GM18858 (cell line): ENCODE results near the gene CPSF3.
A peak's percentile ranks its signal among the peaks of the same experiment; 100 is the strongest.

Experiments
- ATAC-seq: cut with Tn5 transposase; IDR thresholded peaks from one replicate; pipeline ENCODE4 v1.9.1; 2021; ENCODE audit not compliant: unreplicated experiment

CPSF3 gene

DNA sequence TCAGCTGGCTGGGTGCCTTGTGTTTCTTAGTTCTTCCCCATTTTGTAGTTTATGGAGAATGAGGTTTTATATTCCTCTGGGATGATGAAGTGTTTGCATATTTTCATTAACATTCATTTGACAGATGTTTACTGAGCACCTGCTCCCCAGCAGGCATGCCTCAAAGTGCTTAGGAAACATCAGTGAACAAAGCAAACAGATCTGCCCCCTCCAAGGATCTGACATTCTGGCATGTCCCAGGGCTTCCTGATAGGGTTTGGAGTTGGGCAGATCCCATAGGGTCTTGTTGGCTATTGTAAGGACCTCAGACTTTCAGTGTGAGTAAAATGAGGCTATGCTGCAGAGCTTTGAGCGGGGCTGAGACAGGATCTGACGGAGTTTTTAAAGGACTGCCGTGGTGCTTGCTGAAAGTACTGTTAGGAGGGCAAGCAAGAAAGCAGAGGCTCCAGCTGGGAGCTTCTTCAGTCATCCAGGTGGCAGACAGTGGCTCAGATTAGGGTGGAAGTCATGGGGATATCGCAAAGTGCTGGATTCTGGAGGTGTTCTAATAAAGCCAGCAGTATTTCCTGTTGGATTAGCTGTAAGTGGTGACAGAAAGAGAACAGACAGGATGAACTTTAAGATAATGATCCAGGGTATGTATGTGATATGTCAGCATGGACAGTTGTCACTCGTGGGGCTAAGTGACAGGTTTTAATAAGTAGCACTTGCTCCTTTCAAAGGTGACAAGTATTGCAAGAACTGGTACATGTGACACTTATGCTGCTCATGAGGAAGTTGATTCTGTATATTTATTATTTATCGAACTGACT, 39.6 kb downstream of the CPSF3 start:
- no peak for ATAC-seq

DNA sequence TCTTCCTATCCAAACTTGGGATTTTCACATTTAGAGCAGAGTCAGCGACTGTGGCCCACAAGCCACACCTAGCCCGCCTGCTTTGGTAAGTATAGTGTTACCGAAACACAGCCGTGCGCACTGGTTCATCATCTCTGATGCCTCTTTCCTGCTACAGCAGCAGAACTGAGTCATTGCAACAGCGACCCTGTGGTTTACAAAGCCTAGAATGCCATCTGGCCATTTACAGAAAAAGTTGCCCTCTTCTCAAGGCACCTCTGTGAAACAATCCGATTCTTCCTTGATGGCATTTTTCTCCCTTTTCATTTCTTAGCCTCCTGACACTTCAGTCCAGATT, 40.2 kb downstream of the CPSF3 start:
- no peak for ATAC-seq

DNA sequence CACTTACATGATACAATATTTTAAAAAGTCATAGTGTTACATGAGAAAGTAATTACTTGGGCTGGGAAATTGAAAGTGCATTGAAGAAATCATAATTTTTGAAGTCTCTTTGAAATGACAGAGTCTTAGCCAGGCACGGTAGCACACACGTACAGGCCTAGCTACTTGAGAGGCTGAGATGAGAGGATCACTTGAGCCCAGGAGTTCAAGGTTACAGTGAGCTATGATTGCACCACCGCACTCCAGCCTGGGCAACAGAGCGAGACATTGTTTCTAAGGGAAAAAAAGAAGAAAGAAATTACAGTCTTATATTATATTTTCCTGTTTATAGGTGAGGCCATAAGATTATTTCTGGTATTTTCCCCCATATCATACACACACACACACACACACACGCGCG, 41.7 kb downstream of the CPSF3 start:
- no peak for ATAC-seq

DNA sequence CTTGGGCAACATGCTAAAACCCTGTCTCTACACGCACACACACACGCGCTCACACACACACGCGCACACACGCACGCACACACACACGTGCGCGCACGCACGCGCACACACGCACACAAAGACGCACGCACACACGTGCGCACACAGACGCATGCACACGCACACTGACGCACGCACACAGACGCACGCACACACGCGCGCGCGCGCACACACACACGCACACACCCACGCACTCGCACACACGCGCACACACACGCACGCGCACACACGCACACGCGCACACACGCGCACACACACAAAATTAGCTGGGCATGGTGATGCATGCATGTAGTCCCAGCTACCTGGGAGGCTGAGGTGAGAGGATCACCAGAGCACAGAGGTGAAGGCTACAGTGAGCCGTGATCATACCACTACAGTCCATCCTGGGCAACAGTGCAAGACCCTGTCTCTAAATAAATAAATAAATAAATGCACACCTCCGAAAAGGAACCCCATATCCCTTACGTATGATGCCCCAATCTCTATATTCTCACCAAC, 42.8 kb downstream of the CPSF3 start:
- ATAC-seq: no peak

DNA sequence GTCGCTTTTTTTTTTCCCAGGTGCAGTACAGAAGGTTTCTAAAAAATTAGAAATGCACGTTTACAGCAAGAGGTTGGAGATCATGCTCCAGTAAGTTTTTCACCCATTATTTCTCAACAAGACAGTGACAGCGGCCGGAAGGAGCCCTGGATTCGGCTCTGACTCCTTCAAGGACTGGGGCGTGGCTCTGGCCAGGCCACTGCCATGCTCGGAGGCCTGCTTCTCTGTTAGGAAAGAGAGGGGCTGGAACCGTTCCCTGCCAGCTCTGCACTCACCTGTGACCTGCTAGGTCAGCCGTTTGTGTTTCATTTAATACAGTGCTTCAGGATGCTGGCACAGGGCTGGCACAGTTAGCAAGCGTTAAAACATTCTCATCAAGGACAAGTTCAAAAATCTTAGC, 44.2 kb downstream of the CPSF3 start:
- ATAC-seq: no peak

DNA sequence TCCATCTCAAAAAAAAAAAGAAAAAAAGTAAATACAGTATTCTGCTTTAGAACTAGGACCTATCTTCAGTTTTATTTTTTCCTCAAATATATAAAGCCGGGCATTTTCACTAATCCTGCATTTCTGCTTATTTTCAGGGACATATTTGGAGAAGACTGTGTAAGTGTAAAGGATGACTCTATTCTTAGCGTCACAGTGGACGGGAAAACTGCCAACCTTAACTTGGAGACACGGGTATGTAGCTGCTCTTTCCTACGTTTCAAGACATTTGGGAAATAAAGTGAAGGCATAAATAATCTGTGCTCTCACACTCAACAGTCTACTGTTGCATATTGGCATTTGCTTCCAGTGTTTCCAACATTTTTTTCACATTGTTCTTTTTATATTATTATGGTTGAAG, 47.8 kb downstream of the CPSF3 start:
- ATAC-seq: no peak

DNA sequence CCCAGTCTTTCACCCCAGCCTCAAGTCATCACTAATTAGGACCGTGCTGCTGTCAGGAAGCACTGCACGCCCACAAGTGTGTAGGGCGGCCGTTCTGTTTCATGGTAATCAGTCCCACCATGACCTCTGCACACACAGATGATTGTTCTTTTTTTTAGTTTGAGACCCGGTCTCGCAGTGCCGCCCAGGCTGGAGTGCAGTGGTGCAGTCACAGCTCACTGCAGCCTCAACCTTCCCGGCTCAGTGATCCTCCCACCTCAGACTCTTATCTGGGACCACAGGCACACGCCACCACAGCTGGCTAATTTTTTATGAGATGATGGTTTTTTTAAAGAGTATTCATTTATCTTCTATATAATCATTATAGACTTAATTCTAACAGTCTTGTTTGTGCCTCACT, 49.1 kb downstream of the CPSF3 start:
- no peak for ATAC-seq

DNA sequence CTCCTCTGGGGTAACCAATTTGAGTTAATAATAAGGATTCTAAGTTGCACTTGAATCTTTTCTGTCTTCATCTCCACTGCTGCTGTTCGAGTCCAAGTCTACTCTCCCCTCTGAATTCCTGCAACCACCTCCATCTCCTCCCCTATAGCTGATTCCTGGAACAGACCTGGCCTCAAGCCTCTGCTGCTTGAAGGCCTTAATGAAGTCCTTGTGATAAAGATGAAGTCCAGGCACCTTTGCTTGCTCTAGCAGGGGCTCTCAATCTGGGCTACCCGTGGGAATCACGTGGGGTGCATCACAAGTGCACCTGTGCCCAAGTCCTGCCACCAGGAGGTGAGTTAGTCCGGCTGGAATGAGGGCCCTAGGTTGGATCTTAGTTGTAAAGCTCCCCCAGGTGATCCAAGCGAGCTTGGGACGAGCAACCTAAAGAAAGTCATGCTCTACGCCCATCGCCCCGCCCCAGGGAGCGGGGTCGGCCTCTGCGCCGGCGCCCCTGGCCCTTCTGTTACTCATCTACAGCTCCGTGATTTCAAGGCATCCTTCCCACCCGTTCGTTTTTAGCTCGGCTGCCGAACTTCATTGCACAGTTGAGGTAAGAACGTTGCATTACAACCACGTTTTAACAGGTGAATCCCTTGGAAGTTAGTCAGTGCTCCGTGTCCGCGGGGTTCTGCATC, 50.0 kb downstream of the CPSF3 start:
- ATAC-seq: no peak

DNA sequence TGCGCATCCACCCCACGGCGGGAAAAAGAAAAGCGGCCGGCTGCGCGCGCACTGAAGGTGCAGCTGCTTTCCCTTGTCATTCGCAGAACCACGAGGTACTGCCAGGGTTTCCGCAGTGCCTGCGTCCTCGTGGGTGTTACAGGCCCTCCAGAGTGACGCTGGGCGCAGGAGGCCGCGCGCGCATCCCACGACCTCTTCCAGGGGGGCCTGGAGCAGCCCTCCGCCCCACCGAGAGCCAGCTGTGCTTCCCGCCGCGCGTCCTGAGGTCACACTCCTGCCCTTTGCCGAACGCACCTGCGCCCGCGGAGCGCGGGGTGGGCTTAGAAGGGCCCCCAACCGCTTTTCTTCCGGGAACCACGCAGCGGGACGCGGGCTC, 50.5 kb downstream of the CPSF3 start:
- no peak for ATAC-seq

DNA sequence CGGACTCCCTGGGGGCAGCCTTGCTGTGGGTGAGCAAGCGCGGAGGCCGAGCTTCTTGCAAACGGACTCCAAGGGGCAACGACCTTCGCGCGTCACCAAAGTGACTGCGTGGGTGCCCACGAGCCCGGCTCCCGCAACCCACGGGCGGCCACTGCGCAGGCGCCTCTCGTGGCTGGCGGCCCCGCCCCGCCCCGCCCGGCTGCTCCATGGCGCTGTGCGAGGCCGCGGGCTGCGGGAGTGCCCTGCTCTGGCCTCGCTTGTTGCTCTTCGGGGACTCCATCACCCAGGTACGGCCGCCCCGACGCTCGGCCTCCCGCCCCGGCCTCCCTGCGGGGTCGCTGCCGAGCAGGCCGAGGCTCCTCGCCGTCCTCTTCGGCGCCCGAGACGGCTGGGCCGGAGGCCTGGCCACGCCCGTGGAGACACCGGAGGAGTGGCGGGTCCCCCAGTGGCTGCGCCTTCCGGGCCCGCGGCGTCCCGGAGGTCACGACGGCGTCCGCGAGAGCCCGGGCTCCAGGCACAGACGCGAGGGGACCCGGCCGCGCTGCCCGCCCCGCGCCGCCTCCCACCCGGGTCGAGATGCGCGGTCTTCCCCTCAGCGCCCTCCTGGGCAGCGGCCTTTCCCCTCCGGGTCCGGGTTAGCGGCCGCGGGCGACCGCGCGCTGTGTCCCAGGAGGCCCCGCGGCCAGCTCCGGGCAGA, 51.1 kb downstream of the CPSF3 start, which contains the start of gene IAH1:
Gene IAH1 (plus strand): TSS at position 191 of the 697 bp plus-strand sequence. CDS start 16 bp downstream, at position 207.
- peak; percentile 67 for ATAC-seq

DNA sequence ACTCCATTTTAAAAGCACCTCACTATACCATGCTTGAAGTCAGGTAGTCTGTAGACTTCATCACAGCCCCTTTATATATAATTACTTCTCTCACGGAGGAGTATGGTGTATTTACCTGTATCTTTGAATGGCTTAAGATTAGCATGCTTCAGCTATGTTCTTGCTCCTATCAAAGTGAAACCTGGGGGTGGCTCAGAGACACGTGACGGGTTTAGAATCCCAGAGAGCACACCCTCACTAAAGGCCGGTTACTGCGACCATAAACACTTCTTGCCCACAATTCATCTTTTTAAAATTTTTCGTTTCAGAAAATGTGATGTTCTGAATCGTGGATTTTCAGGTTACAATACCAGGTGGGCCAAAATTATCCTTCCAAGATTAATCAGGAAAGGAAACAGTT, 54.5 kb downstream of the CPSF3 start:
- ATAC-seq: no peak

DNA sequence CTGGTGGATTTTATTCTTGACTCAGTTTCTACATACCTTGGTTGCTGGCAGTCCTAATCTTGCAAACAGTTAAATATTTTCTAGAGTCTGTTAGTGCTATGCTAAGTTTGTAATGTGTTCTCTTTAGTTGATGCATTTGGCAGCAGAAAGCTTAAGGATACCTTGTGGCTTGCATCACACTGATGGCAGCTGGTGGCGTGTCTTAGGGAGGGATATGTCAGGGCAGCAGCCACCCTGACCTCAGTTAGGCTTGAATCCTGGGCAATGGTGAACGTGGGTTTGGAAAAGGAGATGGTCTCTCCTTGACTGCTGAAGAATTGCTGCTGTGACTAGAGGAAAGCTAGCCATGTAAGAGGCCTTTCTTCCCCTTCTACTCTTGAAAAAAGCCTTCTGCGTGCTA, 55.1 kb downstream of the CPSF3 start:
- no peak for ATAC-seq

DNA sequence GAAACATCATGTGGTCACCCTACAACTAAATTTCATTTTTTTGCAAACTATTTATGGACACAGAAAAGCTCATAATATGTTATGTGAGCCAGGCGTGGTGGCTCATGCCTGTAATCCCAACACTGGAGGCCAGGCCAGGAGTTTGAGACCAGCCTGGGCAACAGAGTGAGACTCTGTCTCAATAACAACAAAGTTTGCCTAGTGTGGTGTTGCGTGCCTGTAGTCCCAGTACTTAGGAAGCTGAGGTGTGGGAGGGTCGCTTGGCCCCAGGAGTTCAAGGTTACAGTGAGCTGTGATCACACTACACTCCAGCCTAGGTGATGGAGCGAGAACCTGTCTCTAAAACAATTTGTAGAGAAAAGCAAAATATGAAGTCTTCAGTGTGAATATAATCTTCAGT, 56.7 kb downstream of the CPSF3 start:
- no peak for ATAC-seq

DNA sequence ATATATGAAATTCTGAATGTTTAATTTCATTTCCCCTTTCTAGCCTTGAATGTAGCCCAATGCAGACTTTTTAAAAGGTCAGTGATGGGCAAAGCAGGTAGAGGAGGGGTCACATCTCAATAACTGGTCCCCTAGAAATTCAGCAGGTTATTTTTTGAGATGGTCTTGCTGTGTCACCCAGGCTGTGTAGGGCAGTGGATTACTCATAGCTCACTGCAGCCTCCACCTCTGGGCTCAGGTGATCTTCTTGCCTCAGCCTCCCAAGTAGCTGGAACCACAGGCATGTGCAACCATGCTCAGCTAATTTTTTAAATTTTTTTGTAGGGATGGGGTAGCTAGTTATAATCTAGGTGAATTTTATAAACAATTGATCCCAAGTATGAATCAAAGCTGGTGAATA, 59.7 kb downstream of the CPSF3 start:
- ATAC-seq: no peak

DNA sequence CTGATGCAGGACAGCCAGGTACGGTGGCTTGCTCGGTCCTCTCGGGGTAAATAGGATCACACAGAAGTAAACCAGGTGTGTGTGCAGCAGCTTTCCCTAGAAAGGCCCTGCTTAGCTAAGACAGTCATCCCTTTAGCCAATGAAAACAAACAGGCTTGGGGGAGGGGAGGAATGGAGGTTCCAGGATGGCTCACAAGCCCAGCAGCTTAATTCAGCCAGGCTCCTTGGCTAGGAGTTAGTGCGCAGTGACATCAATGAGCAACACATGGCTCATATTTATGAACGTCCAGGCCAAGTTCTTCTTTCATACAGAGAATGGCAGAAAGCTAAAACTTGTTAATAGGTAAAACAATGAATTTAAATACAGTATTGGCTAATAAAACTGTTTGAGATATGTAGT, 61.1 kb downstream of the CPSF3 start:
- no peak for ATAC-seq

DNA sequence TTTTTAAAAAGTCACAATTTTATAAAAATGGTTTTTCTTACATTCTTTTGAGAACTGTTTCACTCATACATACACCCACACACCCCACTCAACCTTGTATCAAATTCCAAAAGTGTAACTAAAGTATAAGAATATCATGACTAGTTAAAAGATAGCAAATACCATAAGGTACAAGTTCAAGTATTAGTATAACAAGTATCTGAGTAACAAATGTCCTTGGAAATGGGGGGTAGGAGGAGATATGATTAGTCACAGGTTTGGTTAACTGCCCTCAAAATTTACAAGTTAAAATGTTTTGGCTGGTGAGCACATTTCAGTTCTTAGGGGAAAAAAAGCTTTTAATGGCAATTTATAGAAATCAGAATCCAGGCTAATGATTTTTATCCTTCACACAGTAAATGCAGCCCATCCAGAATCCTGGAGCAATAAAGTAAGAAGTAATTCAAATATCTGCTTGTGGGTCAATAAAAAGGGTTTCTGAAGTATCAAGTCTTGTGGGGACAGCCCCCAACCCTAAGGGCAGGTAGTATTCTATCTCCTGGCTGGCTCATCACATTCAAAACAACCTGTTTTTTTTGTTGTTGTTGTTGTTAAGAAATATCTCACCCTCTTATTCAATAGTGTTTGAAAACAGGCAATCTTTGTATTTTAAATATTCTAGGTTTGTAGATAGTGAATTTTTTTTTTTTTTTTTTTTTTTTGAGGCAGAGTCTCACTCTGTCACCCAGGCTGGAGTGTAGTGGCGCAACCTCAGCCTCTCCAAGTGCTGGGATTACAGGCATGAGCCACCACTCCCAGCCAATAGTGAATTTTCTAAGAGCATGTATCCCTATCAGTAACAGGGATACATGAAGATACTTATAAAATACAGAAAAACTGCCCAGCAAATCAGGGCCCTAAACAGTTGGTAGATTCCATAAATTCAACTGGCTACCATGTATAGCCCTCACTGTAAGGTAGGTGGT, 65.4 kb downstream of the CPSF3 start:
- no peak for ATAC-seq

DNA sequence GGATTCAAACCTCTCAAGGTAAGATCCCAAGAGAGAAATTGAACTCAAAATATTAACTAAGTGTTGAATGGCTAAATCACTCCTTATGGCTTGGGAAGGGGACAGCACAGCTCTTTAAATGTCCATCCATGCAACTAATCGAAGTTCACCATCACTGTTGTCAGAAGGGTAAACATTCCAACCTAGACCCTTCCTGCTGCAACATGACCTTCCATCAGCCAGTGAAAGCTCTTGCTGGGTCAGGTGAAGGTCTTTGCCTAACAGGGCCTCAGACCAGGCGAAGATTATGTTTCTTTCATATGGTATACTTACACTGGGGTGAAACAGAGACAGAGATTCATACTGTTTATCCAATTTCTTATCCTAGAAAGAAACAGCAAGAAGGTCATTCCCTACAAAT, 67.3 kb downstream of the CPSF3 start:
- ATAC-seq: no peak

DNA sequence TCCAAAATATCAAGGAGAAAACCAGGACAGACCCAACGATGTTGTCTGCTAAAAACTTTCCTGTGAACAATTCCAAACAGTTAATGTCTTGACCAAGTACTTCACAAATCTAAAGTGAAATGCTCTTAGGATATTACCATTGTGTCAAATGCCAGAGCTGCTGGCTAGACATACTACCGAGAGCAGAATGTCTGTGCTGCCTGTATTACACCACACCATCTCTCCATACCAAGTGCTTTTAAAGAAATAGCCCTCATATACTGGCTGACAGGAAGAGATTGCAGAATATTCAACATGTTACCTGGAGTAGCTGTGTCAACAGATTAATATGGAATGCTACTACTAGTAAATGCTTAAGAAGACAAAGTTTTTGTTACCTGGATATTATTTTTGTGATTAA, 69.5 kb downstream of the CPSF3 start:
- ATAC-seq: no peak

DNA sequence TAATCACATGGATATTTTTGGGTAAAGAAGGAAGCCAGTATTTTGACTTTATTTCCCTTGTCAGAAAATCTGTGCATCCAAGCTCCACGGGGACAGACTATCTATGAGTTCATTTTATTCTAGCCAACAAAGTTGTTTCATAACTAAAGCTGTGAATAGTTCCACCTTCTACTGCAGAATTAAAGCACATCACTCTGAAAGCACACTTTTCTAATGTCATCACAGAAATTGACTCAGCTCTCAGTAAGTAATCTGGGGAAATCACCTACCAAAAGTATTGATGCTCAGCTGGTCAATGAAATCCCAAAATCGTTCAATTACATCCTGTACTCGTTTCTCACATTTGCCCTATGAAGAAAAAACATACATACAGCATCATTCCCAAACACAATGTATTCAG, 70.0 kb downstream of the CPSF3 start:
- no peak for ATAC-seq

DNA sequence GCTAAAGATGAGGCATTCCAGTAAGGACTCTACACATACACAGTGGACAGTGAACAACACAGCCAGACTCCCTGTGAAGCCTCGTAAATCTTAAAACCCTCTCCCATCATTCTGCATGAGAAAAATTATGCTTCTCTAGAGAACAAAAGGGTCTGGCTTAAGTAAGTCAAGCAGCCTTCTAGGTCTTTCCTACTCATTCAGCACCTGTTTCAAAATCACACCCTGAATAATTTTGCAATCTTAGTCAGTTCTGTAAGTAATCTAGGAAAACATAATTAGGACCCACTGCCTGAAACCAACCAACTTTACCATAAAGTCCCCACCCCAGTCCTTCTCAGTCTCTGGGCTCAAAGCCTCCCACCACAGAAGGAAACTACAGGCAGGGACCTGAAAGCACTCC, 70.6 kb downstream of the CPSF3 start:
- ATAC-seq: no peak

DNA sequence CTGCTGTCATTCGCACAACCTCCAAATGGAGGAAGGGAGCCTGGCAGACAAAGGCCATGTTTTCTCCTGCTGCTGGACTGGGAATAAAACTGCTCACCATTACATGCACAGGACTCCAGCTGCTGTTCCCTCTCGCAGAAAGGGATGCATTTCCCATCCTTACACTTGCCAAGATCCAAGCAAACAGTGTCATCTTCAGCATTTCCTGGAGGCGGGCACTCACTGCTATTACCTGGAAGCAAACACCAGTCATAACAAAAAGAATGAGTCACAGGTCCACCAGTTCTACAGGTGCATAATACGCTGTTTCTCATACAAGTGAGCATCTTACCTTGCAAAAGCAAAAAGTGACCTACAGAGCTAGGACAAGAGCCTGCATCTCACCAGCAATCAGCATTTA, 73.6 kb downstream of the CPSF3 start:
- ATAC-seq: no peak
